Measurements from ENCODE around the gene CD109.
"Not testable (repeated sequence)": the region's sequence is repeated elsewhere in the genome, so short reads cannot be mapped to it uniquely, and the experiment has no call there.

The CD109 gene

GRCh38 chr6:73688351-73688750, 7.7 kb upstream of the CD109 start:
- DNase-seq = no peak

- DNase-seq = no peak
These were observed 5.9 kb upstream of the CD109 start for GRCh38 chr6:73690056-73690455.

GRCh38 chr6:73691512-73691911, 4.5 kb upstream of the CD109 start:
- DNase-seq = no peak

- peak in 1 of 3 experiments; percentile 47 for DNase-seq
These were observed 1.1 kb upstream of the CD109 start for GRCh38 chr6:73694711-73695411.

GRCh38 chr6:73696966-73697655, 1.1 kb downstream of the CD109 start:
- no peak for DNase-seq

GRCh38 chr6:73699676-73700459, 3.9 kb downstream of the CD109 start:
- DNase-seq = peak in 1 of 3 experiments; percentile 1

GRCh38 chr6:73702444-73702843, 6.4 kb downstream of the CD109 start:
- DNase-seq = no peak

GRCh38 chr6:73703466-73703865, 7.5 kb downstream of the CD109 start:
- no peak for DNase-seq

GRCh38 chr6:73704260-73704659, 8.3 kb downstream of the CD109 start:
- DNase-seq = peak in 1 of 3 experiments; percentile 4

GRCh38 chr6:73704798-73705197, 8.8 kb downstream of the CD109 start:
- no peak for DNase-seq

- DNase-seq = no peak
These were observed 11.0 kb downstream of the CD109 start for GRCh38 chr6:73706971-73707370.

GRCh38 chr6:73710470-73710869, 14.5 kb downstream of the CD109 start:
- DNase-seq = no peak

- no peak for DNase-seq
These were observed 14.9 kb downstream of the CD109 start for GRCh38 chr6:73710948-73711347.

GRCh38 chr6:73712535-73713173, 16.7 kb downstream of the CD109 start:
- DNase-seq = no peak

GRCh38 chr6:73713426-73714147, 17.6 kb downstream of the CD109 start:
- peak in 2 of 3 experiments; percentile 2 to 14 for DNase-seq

- DNase-seq = not testable (repeated sequence)
These were observed 19.1 kb downstream of the CD109 start for GRCh38 chr6:73715111-73715508.

- no peak for DNase-seq
These were observed 23.0 kb downstream of the CD109 start for GRCh38 chr6:73719046-73719445.

GRCh38 chr6:73722318-73723060, 26.5 kb downstream of the CD109 start:
- no peak for DNase-seq

GRCh38 chr6:73723480-73723879, 27.5 kb downstream of the CD109 start:
- DNase-seq = not testable (repeated sequence)

- no peak for DNase-seq
These were observed 28.4 kb downstream of the CD109 start for GRCh38 chr6:73724389-73724788.

GRCh38 chr6:73725192-73725591, 29.2 kb downstream of the CD109 start:
- not testable (repeated sequence) for DNase-seq

GRCh38 chr6:73727114-73727513, 31.1 kb downstream of the CD109 start:
- no peak for DNase-seq

Measured in NCI-H1417 (cell line).